ENCODE data around the gene PLAC1. TPM values are rescaled to one million over a fixed set of nuclear protein-coding genes. Genes with fewer than 3 reads are reported as not detected.

The PLAC1 gene
- total RNA-seq, 4 donors from 2014 or later, result not detected

DNA sequence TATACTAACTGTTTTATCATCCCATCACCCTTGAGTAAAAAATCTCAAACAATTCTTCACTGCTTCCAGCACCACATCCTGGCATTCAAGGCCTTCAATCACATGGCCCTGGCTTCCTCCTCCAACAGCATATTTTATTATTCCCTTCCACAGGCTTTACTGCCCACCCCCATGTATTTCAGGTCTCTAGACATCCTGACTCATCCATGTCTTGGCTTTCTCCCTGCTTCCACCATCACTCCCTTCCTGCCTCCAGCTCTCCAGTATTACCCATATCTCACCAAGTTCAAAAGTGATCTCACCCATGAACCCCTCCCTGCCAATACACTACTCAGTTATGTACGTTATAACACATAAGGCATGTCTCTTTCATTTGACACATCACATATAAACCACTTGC, 34.7 kb upstream of the PLAC1 start:
- TF ChIP-seq EP300 (IDR thresholded peaks at IDR 0.05) (no peak), POLR2A (IDR thresholded peaks at IDR 0.05) (no peak), POLR2AphosphoS5 (IDR thresholded peaks at IDR 0.05) (no peak)
- TF ChIP-seq, protein P1, sequence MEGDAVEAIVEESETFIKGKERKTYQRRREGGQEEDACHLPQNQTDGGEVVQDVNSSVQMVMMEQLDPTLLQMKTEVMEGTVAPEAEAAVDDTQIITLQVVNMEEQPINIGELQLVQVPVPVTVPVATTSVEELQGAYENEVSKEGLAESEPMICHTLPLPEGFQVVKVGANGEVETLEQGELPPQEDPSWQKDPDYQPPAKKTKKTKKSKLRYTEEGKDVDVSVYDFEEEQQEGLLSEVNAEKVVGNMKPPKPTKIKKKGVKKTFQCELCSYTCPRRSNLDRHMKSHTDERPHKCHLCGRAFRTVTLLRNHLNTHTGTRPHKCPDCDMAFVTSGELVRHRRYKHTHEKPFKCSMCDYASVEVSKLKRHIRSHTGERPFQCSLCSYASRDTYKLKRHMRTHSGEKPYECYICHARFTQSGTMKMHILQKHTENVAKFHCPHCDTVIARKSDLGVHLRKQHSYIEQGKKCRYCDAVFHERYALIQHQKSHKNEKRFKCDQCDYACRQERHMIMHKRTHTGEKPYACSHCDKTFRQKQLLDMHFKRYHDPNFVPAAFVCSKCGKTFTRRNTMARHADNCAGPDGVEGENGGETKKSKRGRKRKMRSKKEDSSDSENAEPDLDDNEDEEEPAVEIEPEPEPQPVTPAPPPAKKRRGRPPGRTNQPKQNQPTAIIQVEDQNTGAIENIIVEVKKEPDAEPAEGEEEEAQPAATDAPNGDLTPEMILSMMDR (IDR thresholded peaks at IDR 0.05), result no peak
- Histone ChIP-seq H3K27ac (no peak overlapping the region), H3K27me3 (no peaks in the 10 kb centered on the region), H3K36me3 (no peaks in the 10 kb centered on the region), H3K9me3 (no peaks in the 10 kb centered on the region), H3K4me1 (no peaks in the 10 kb centered on the region), H3K4me3 (no peak overlapping the region)
- WGBS, result 42% methylated on average over 1 of the region's 1 CpG
- no peak for DNase-seq (ENCODE audit: low spot score in 2 of 2)

DNA sequence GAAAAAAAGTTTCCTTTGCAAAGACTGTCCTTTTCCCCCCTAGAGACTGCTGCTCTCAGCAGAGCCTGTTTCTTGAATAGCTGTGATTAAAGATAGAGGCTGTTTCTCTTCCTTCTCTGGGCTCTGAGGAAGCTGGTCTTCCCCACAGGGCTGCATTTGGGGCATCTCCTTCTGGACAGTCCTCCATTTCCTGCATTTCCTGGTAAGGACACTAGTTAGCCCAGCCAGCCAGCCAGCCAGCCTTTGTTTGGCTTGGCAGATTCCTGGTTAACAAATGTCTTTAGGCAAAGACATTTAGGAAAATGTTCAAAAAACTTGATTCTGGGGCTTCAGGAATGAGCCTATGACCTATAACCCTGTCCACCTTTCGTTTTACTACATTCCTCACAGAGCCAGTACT, 34.0 kb upstream of the PLAC1 start:
- Histone ChIP-seq H3K36me3 (no peaks in the 10 kb centered on the region), H3K9me3 (no peaks in the 10 kb centered on the region), H3K27me3 (no peaks in the 10 kb centered on the region), H3K27ac (no peak overlapping the region), H3K4me3 (no peak overlapping the region), H3K4me1 (no peaks in the 10 kb centered on the region)
- 33% methylated on average over 1 of the region's 1 CpG for WGBS
- TF ChIP-seq POLR2AphosphoS5 (IDR thresholded peaks at IDR 0.05) (no peak), POLR2A (IDR thresholded peaks at IDR 0.05) (no peak), EP300 (IDR thresholded peaks at IDR 0.05) (no peak)
- TF ChIP-seq, protein P1 (IDR thresholded peaks at IDR 0.05), result no peak
- no peak for DNase-seq (ENCODE audit: low spot score in 2 of 2)

DNA sequence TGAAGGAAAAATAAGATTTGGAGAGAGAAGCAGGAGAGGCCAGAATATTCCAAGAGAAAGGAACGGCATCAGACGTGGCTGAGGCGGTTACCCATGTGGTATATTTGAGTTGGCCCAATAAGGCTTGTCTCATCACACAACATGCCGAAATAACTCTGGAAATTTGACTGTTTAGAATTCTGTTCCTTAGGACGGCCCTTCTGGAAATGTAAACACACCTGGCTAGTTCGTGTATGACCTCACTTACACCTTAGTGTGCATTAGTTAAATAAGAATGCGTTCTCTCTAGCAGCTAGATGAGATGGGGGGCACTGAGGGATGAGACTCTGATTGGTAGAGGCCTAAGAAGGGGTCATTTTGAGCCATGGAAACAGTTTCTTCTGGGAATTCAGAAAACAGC, 33.2 kb upstream of the PLAC1 start:
- no peak for DNase-seq (ENCODE audit: low spot score in 2 of 2)
- WGBS, result 79% methylated on average over 7 of the region's 7 CpGs
- Histone ChIP-seq H3K9me3 (no peaks in the 10 kb centered on the region), H3K4me3 (no peak overlapping the region), H3K36me3 (no peaks in the 10 kb centered on the region), H3K27ac (no peak overlapping the region), H3K4me1 (no peaks in the 10 kb centered on the region), H3K27me3 (no peaks in the 10 kb centered on the region)
- TF ChIP-seq, protein P1 (IDR thresholded peaks at IDR 0.05), result no peak
- TF ChIP-seq EP300 (IDR thresholded peaks at IDR 0.05) (no peak), POLR2AphosphoS5 (IDR thresholded peaks at IDR 0.05) (no peak), POLR2A (IDR thresholded peaks at IDR 0.05) (no peak)

DNA sequence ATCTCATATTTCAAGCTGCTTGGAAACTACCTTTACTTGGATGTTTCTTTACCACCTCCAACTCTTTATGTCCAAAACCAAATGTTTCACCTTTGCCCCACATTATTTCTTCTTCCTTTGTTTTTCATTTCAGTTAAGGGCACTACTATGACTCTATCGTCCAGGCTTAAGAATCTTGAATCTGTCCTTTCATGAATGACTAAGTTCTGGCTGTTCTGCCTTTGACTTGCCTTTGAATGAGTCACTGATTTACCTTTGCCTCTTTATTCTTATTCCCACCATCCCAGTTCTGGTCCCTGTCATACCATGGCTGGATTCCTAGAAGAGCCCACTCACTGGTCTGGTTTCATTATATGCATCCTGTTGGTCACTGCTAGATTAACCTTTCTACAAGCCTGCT, 30.6 kb upstream of the PLAC1 start:
- no peak for TF ChIP-seq EP300 (IDR thresholded peaks at IDR 0.05)
- TF ChIP-seq, protein P1 (IDR thresholded peaks at IDR 0.05), result no peak
- TF ChIP-seq POLR2A (IDR thresholded peaks at IDR 0.05), result no peak
- TF ChIP-seq POLR2AphosphoS5 (IDR thresholded peaks at IDR 0.05), result no peak

DNA sequence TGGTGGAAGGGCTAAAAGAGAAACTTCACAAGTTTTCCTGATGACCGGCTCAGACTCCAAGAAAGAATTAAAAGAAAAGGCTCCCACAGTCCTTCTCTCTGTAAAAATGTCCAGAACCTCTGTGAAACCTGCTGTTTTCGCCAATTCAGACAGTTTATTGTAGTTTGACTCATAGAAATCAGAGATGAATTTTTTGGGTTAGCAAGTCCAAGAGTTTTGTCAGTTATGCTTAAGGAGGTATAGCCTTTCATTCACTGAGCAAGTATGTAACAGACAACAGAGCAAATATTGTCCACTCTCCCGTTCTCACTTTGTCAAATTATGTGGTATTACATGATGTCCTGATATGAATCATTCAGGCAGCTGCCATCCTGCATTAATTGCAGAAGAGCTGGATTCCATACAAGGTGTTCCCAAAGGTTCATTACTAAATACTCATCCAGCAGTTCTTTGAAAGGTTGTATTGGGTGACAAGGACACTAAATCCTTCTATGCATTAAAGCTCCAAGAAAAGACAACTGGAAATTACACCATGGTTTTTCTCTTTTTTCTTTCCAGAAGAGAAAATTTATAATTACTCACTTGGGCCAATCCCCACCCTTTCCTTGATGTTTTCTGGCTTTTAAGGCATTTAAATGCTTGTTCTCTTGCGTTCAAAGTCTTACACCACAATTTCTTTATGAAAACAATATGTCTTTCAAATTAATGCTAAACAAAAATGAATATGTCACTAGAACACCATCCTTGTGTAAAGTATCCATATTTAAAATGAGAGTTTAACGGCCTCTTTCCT, 30.0 kb upstream of the PLAC1 start:
- WGBS, result 68% methylated on average over 5 of the region's 5 CpGs
- TF ChIP-seq, protein P1 (IDR thresholded peaks at IDR 0.05), result no peak
- no peak for DNase-seq (ENCODE audit: low spot score in 2 of 2)

More for the DNA sequence above, 30.6 kb upstream of the PLAC1 start:
- H3K4me1 ChIP-seq, result no peaks in the 10 kb centered on the region
- H3K27me3 ChIP-seq, result no peaks in the 10 kb centered on the region
- no peaks in the 10 kb centered on the region for H3K36me3 ChIP-seq
- DNase-seq (ENCODE audit: low spot score in 2 of 2), result no peak
- H3K9me3 ChIP-seq, result no peaks in the 10 kb centered on the region
- no peak overlapping the region for H3K4me3 ChIP-seq
- no peak overlapping the region for H3K27ac ChIP-seq
- 76% methylated on average over 1 of the region's 1 CpG for WGBS

More for the DNA sequence above, 30.0 kb upstream of the PLAC1 start:
- Histone ChIP-seq H3K27ac (no peak overlapping the region), H3K36me3 (no peaks in the 10 kb centered on the region), H3K4me3 (no peak overlapping the region), H3K4me1 (no peaks in the 10 kb centered on the region), H3K9me3 (no peaks in the 10 kb centered on the region), H3K27me3 (no peaks in the 10 kb centered on the region)
